Measurements from ENCODE around the gene MTHFSD. TPM values are rescaled to one million over a fixed set of nuclear protein-coding genes. Genes with fewer than 3 reads are reported as not detected.

MTHFSD gene
- total and polyA plus RNA-seq, 2 of the 8 experiments (the other 6 are each of a cell fraction or from before 2014, with no cell fraction given): 7.1 to 9.8 TPM

DNA sequence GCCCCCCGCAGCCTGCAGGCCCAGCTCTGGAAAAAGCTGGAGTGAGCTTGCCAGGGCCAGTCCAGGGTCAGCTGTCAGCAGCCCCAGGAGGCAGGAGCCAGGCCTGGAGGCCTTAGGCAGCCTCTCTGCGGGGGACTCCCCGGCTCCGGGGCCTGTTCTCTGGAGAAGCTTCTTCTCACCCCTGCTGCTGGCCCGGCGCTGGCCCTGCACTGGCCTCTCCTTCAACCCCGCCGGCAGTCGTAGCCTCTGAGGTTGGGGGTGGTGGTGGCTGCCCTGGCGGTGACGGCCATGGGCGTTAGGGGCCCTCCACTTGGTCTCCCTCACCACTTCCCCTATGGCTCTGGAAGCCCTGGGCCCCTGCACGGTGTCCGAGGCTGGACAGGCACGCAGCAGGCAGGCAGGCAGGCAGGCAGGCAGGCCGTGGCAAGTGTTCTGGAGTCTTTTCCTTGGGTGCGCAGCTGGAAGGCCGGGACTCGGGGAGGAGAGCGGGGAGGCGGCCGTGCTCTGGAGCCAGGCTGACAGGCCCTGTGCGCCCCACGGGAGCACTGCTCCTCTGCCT is 42.7 kb downstream of the MTHFSD start:
- H3K27ac ChIP-seq (ENCODE audit: low read depth, low read length): no peak overlapping the region
- peak in 1 of 2 experiments; percentile 71 for DNase-seq (ENCODE audit: low read depth in 1 of 2, low spot score in 2 of 2)
- no peaks in the 10 kb centered on the region for H3K79me1 ChIP-seq (ENCODE audit: low read depth, low read length)
- FAIRE-seq: no peak
- no peak overlapping the region for H2BK120ac ChIP-seq (replicated peaks; ENCODE audit: low read depth, low read length)
- peaks cover 88 to 97% (median 96%) of the 10 kb centered on the region in 4 experiments for H3K27me3 ChIP-seq (replicated peaks in 1 of 4; ENCODE audit: control insufficient read depth in 3 of 4, extremely low read depth in 1 of 4, insufficient read depth in 3 of 4, low read length in 3 of 4)
- no peak overlapping the region for H4K91ac ChIP-seq (replicated peaks; ENCODE audit: insufficient read length, low read length)
- H4K5ac ChIP-seq (ENCODE audit: insufficient read length, low read depth, low read length): no peak overlapping the region
- H3K9ac ChIP-seq (replicated peaks in 1 of 4; ENCODE audit: extremely low read depth in 1 of 4, low read depth in 3 of 4, low read length in 3 of 4): no peak overlapping the region
- no peak overlapping the region; the same call in 1 of the 2 replicates for H2BK20ac ChIP-seq (ENCODE audit: low read length)
- peak; percentile 78 for TF ChIP-seq RNF2 (IDR thresholded peaks at IDR 0.05; ENCODE audit: borderline replicate concordance, low read depth, low read length, missing control alignments, poor library complexity, severe bottlenecking)
- TF ChIP-seq, protein P1, sequence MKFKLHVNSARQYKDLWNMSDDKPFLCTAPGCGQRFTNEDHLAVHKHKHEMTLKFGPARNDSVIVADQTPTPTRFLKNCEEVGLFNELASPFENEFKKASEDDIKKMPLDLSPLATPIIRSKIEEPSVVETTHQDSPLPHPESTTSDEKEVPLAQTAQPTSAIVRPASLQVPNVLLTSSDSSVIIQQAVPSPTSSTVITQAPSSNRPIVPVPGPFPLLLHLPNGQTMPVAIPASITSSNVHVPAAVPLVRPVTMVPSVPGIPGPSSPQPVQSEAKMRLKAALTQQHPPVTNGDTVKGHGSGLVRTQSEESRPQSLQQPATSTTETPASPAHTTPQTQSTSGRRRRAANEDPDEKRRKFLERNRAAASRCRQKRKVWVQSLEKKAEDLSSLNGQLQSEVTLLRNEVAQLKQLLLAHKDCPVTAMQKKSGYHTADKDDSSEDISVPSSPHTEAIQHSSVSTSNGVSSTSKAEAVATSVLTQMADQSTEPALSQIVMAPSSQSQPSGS (IDR thresholded peaks at IDR 0.05; ENCODE audit: low read length): no peak
- TF ChIP-seq ASH2L (IDR thresholded peaks at IDR 0.05; ENCODE audit: low read length): peak; percentile 33
- H3K4me3 ChIP-seq (ENCODE audit: extremely low read depth in 1 of 4, insufficient read depth in 2 of 4, low read depth in 3 of 4, low read length in 4 of 4): no peak overlapping the region
- peak overlapping the region; percentile 36 to 38; a peak in 3 of 4 replicates for H3K4me2 ChIP-seq (ENCODE audit: insufficient read depth in 1 of 2, low read depth in 2 of 2, low read length in 2 of 2)
- 4% methylated on average over 22 of the region's 24 CpGs; no CpG with 5 or more reads in 1 of the 2 experiments for WGBS, 2 experiments (ENCODE audit: extremely low coverage in 1 of 2, insufficient coverage in 1 of 2, insufficient read length in 1 of 2, insufficient replicate concordance in 2 of 2, low coverage in 1 of 2, low lambda C conversion rate in 2 of 2, missing lambda C conversion rate in 1 of 2)
- no peaks in the 10 kb centered on the region for H3K79me2 ChIP-seq (ENCODE audit: control insufficient read depth in 1 of 2, insufficient read depth in 2 of 2, low read length in 2 of 2)
- no peak overlapping the region for H3K14ac ChIP-seq (ENCODE audit: insufficient read length)
- no peak overlapping the region for H2AFZ ChIP-seq (ENCODE audit: low read length)
- H3K4me1 ChIP-seq (replicated peaks in 1 of 4; ENCODE audit: control insufficient read depth in 3 of 4, insufficient read depth in 4 of 4, low read length in 3 of 4): peaks cover 3 to 51% (median 31%) of the 10 kb centered on the region in 4 experiments
- H2BK12ac ChIP-seq (ENCODE audit: low read depth, low read length): peak overlapping the region; percentile 68; the same call in 1 of the 2 replicates
- H4K20me1 ChIP-seq (replicated peaks in 1 of 2; ENCODE audit: control insufficient read depth in 1 of 2, insufficient read depth in 2 of 2, low read length in 2 of 2): peaks cover 19 to 33% of the 10 kb centered on the region in 2 experiments
- no peak overlapping the region for H3K56ac ChIP-seq (replicated peaks; ENCODE audit: insufficient read length, low read depth, low read length)
- no peak overlapping the region; the same call in 1 of the 2 replicates for H4K8ac ChIP-seq (ENCODE audit: extremely low read depth, insufficient read depth, low read length)
- ChIA-PET POLR2A (ENCODE audit: partially characterized antibody) (interaction anchor here (1.0 to 1.2 kb wide), 2 partner anchors 11 to 19 kb away, joined by 3 read pairs; no protein-coding TSS in a partner anchor), CTCF (ENCODE audit: partially characterized antibody) (interaction anchor here (1.1 to 1.5 kb wide), 5 partner anchors 8 to 439 kb away, joined by 3 to 6 read pairs (median 4); no protein-coding TSS in a partner anchor)
- H2AK5ac ChIP-seq (ENCODE audit: low read depth, low read length): no peak overlapping the region
- H3K23me2 ChIP-seq (ENCODE audit: low read depth, low read length): peaks cover 5% of the 10 kb centered on the region; the same call in 1 of the 2 replicates
- H3K9me3 ChIP-seq (ENCODE audit: insufficient read depth in 2 of 2, low read depth in 1 of 2, low read length in 1 of 2): no peaks in the 10 kb centered on the region; a peak in 1 of 4 replicates
- H2BK15ac ChIP-seq (ENCODE audit: low read length): 0 out of 2 replicates have a peak overlapping the region, but pooled peaks have one; percentile 46
- no peak overlapping the region for H3K4ac ChIP-seq (replicated peaks; ENCODE audit: insufficient read length, low read depth, low read length)
- no peak overlapping the region for H3K23ac ChIP-seq (ENCODE audit: insufficient read length)
- no peak overlapping the region for H2BK5ac ChIP-seq (ENCODE audit: low read depth, low read length)
- peaks cover 0 to 7% (median 0%) of the 10 kb centered on the region in 4 experiments; a peak in 1 of 8 replicates for H3K36me3 ChIP-seq (ENCODE audit: control insufficient read depth in 2 of 4, insufficient read depth in 4 of 4, low read length in 3 of 4)
- H3K18ac ChIP-seq (ENCODE audit: extremely low read depth, low read length): peak overlapping the region; percentile 78

Data from H1 (cell line).